ENCODE data around the gene MAP2K2.
A peak's percentile ranks its signal among the peaks of the same experiment; 100 is the strongest.

Gene MAP2K2

DNA sequence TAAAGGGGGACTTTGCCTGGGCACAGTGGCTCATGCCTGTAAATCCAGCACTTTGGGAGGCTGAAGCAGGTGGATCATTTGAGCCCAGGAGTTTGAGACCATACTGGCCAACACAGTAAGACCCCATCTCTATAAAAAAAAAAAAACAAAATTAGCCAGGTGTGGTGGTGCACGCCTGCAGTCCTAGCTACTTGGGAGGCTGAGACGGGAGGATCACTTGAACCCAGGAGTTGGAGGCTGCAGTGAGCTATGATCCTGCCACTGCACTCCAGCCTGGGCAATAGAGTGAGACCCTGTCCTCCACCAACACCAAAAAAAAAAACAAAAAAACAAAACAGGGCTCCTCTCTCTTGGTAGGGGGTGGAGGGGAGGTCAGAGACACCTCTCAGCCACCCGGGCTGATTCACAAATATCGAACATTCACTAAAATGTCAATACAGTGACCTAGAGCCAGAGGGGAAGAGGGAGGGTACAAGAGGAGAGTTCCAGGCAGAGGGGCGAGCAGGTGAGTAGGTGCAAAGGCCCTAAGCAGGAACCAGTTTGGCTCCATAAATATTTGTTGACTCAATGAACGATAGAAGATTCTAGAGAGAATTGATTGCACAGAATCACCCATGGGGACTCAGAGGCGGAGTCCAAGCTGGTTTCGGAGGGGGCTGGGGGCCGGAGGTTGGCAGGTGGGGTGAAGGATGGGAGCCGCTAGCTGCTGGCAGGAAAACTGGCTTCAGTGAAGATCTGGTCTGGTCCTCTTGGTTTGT, 28.5 kb upstream of the MAP2K2 start:
- Histone ChIP-seq H2AFZ (ENCODE audit: low read depth, low read length) (no peak overlapping the region), H3K79me1 (replicated peaks; ENCODE audit: low read length, poor library complexity, severe bottlenecking) (no peaks in the 10 kb centered on the region), H2BK15ac (ENCODE audit: low read depth, poor library complexity, severe bottlenecking) (no peak overlapping the region), H3K14ac (ENCODE audit: low read length in 2 of 2) (no peak overlapping the region), H4K8ac (ENCODE audit: low read length) (no peak overlapping the region), H3K9me3 (ENCODE audit: control insufficient read depth, low read length) (no peaks in the 10 kb centered on the region), H3K9ac (ENCODE audit: low read length) (no peak overlapping the region), H3K4me1 (ENCODE audit: control insufficient read depth, insufficient read depth, low read depth, low read length) (no peaks in the 10 kb centered on the region), H3K27ac (ENCODE audit: low read length, poor library complexity, severe bottlenecking) (no peak overlapping the region), H2BK12ac (ENCODE audit: low read length in 2 of 2) (no peak overlapping the region), H4K91ac (ENCODE audit: low read length) (no peak overlapping the region), H3K18ac (ENCODE audit: low read depth in 1 of 2, low read length in 2 of 2) (no peak overlapping the region), H2AK5ac (ENCODE audit: low read length, severe bottlenecking) (no peak overlapping the region), H3K4ac (ENCODE audit: low read depth in 1 of 2, low read length in 2 of 2) (no peak overlapping the region), H2BK5ac (ENCODE audit: low read depth, low read length, poor library complexity, severe bottlenecking) (no peak overlapping the region), H3K4me3 (ENCODE audit: insufficient read depth in 1 of 2, low read depth in 1 of 2, low read length in 2 of 2) (no peak overlapping the region), H3K36me3 (ENCODE audit: control insufficient read depth in 1 of 2, insufficient read depth in 2 of 2, low read depth in 1 of 2, low read length in 2 of 2) (no peaks in the 10 kb centered on the region), H2BK120ac (ENCODE audit: low read depth, low read length) (no peak overlapping the region), H3K23ac (ENCODE audit: low read length in 2 of 2) (no peak overlapping the region), H3K27me3 (ENCODE audit: control insufficient read depth in 1 of 2, insufficient read depth in 1 of 2, low read length in 2 of 2) (peaks cover 20 to 25% of the 10 kb centered on the region in 2 experiments), H3K4me2 (ENCODE audit: low read length, poor library complexity, severe bottlenecking) (no peak overlapping the region)
- no peak for DNase-seq
- WGBS = 83% methylated on average over 8 of the region's 10 CpGs

DNA sequence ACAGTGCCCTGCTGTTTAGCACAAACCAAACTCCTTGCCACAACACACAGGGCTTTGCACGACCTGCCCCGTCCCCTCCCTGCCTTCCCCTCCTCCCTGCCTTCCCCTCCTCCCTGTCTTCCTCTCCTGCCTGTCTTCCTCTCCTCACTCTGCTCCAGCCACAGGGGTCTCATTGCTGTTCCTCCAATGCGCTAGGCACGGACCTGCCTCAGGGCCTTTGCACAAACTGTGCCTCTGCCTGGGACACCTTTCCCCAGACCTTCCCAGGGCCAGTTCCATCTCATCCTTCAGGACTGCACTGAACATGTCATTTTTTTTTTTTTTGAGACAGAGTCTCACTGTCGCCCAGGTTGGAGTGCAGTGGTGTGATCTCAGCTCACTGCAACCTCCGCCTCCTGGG, 27.7 kb upstream of the MAP2K2 start:
- no peak overlapping the region for H4K8ac ChIP-seq (ENCODE audit: low read length)
- no peaks in the 10 kb centered on the region for H3K4me1 ChIP-seq (ENCODE audit: control insufficient read depth, insufficient read depth, low read depth, low read length)
- no peaks in the 10 kb centered on the region for H3K79me1 ChIP-seq (replicated peaks; ENCODE audit: low read length, poor library complexity, severe bottlenecking)
- peaks cover 14 to 21% of the 10 kb centered on the region in 2 experiments for H3K27me3 ChIP-seq (ENCODE audit: control insufficient read depth in 1 of 2, insufficient read depth in 1 of 2, low read length in 2 of 2)
- no peaks in the 10 kb centered on the region for H3K36me3 ChIP-seq (ENCODE audit: control insufficient read depth in 1 of 2, insufficient read depth in 2 of 2, low read depth in 1 of 2, low read length in 2 of 2)
- H3K4me3 ChIP-seq (ENCODE audit: insufficient read depth in 1 of 2, low read depth in 1 of 2, low read length in 2 of 2) = no peak overlapping the region
- no peaks in the 10 kb centered on the region for H3K9me3 ChIP-seq (ENCODE audit: control insufficient read depth, low read length)
- DNase-seq = no peak
- 63% methylated on average over 5 of the region's 6 CpGs for WGBS
- H3K4me2 ChIP-seq (ENCODE audit: low read length, poor library complexity, severe bottlenecking) = no peak overlapping the region
- H3K18ac ChIP-seq (ENCODE audit: low read depth in 1 of 2, low read length in 2 of 2) = no peak overlapping the region
- H3K4ac ChIP-seq (ENCODE audit: low read depth in 1 of 2, low read length in 2 of 2) = no peak overlapping the region
- H2AK5ac ChIP-seq (ENCODE audit: low read length, severe bottlenecking) = no peak overlapping the region
- no peak overlapping the region for H2BK5ac ChIP-seq (ENCODE audit: low read depth, low read length, poor library complexity, severe bottlenecking)
- H3K23ac ChIP-seq (ENCODE audit: low read length in 2 of 2) = no peak overlapping the region
- no peak overlapping the region for H2BK15ac ChIP-seq (ENCODE audit: low read depth, poor library complexity, severe bottlenecking)
- no peak overlapping the region for H2BK120ac ChIP-seq (ENCODE audit: low read depth, low read length)
- H2BK12ac ChIP-seq (ENCODE audit: low read length in 2 of 2) = no peak overlapping the region
- H4K91ac ChIP-seq (ENCODE audit: low read length) = no peak overlapping the region
- H3K27ac ChIP-seq (ENCODE audit: low read length, poor library complexity, severe bottlenecking) = no peak overlapping the region
- H3K9ac ChIP-seq (ENCODE audit: low read length) = no peak overlapping the region
- no peak overlapping the region for H2AFZ ChIP-seq (ENCODE audit: low read depth, low read length)
- H3K14ac ChIP-seq (ENCODE audit: low read length in 2 of 2) = no peak overlapping the region

DNA sequence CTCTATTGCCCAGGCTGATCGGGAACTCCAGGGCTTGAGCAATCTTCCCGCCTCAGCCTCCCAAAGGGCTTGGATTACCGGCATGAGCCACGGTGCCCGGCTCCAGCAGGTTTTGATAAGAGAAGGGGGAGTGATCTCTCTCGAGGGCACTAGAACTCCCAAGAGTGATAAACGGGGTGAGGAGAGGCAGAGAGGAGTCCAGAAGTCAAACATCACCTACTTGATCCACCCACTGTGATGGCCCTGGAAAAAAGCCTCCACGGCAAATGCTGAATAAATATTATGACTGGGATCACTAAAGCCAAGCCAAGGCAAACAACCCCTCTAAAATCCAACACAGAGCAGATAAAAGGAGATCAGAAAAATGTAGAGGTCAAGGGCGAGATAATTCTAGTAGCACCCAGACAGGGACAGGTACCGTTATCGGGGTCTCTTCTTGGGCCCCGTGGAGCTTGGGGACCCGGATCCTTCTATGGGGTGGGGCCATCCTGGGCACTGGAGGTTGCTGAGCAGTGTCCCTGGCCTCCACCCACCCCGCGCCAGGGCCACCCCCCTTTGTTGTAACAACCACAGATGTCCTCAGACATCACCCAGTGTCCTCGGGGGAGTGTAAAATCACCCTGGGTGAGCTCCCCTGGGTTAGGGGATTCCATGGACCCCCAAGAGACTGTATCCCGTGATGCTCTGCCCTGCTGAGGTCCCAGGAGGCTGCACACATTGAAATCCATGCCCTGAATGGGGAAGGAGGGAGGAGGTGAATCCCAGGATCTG, 25.8 kb upstream of the MAP2K2 start:
- Histone ChIP-seq H2AFZ (ENCODE audit: low read depth, low read length) (no peak overlapping the region), H3K27me3 (ENCODE audit: control insufficient read depth in 1 of 2, insufficient read depth in 1 of 2, low read length in 2 of 2) (peaks cover 9 to 31% of the 10 kb centered on the region in 2 experiments), H3K4me2 (ENCODE audit: low read length, poor library complexity, severe bottlenecking) (no peak overlapping the region), H3K9me3 (ENCODE audit: control insufficient read depth, low read length) (no peaks in the 10 kb centered on the region), H3K27ac (ENCODE audit: low read length, poor library complexity, severe bottlenecking) (no peak overlapping the region), H2BK15ac (ENCODE audit: low read depth, poor library complexity, severe bottlenecking) (peak overlapping the region; percentile 23), H3K4me1 (ENCODE audit: control insufficient read depth, insufficient read depth, low read depth, low read length) (peaks cover 5% of the 10 kb centered on the region), H3K4me3 (ENCODE audit: insufficient read depth in 1 of 2, low read depth in 1 of 2, low read length in 2 of 2) (no peak overlapping the region), H3K9ac (ENCODE audit: low read length) (no peak overlapping the region), H3K79me1 (replicated peaks; ENCODE audit: low read length, poor library complexity, severe bottlenecking) (no peaks in the 10 kb centered on the region), H2BK12ac (ENCODE audit: low read length in 2 of 2) (no peak overlapping the region), H3K14ac (ENCODE audit: low read length in 2 of 2) (no peak overlapping the region), H3K4ac (ENCODE audit: low read depth in 1 of 2, low read length in 2 of 2) (no peak overlapping the region), H4K8ac (ENCODE audit: low read length) (no peak overlapping the region), H3K18ac (ENCODE audit: low read depth in 1 of 2, low read length in 2 of 2) (no peak overlapping the region), H3K36me3 (ENCODE audit: control insufficient read depth in 1 of 2, insufficient read depth in 2 of 2, low read depth in 1 of 2, low read length in 2 of 2) (no peaks in the 10 kb centered on the region), H4K91ac (ENCODE audit: low read length) (no peak overlapping the region), H2BK120ac (ENCODE audit: low read depth, low read length) (no peak overlapping the region), H2AK5ac (ENCODE audit: low read length, severe bottlenecking) (no peak overlapping the region), H2BK5ac (ENCODE audit: low read depth, low read length, poor library complexity, severe bottlenecking) (no peak overlapping the region), H3K23ac (ENCODE audit: low read length in 2 of 2) (no peak overlapping the region)
- no peak for DNase-seq
- WGBS = 88% methylated on average over 15 of the region's 17 CpGs

DNA sequence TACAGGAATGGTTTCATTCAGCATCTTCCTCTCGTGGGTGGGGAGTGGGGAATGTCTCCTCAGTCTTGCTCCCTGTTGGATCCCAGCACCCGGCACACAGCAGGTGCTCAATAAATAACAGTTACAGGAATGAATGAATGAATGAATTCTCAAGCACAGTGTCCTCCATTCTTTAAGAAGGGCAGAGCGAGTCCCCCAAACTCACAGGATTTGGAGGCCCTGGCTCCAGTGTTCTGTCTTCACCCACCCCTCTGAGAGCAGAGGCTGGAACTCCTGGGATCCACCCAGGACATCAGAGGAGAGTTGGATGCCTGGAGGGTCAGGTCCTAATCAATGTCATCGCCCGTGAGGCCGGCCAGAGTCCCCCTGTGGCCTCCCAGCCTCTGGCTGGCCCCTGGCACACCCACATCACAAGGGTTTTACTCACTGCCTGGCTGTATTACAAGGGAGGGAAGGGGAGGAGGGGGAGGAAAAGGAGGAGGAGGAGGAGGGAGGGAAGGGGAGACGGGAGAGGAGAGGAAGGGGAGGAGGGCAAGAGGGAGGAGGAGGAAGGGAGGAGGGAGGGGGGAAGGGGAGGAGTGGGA, 20.8 kb upstream of the MAP2K2 start:
- 28% methylated on average over 6 of the region's 7 CpGs for WGBS
- DNase-seq = peak; percentile 45
- no peak overlapping the region for H3K4ac ChIP-seq (ENCODE audit: low read depth in 1 of 2, low read length in 2 of 2)

More for the DNA sequence above, 20.8 kb upstream of the MAP2K2 start:
- H2AFZ ChIP-seq (ENCODE audit: low read depth, low read length) = no peak overlapping the region
- H3K4me2 ChIP-seq (ENCODE audit: low read length, poor library complexity, severe bottlenecking) = no peak overlapping the region
- no peak overlapping the region for H2BK15ac ChIP-seq (ENCODE audit: low read depth, poor library complexity, severe bottlenecking)
- H3K27me3 ChIP-seq (ENCODE audit: control insufficient read depth in 1 of 2, insufficient read depth in 1 of 2, low read length in 2 of 2) = peaks cover 0 to 26% of the 10 kb centered on the region in 2 experiments
- H3K4me3 ChIP-seq (ENCODE audit: insufficient read depth in 1 of 2, low read depth in 1 of 2, low read length in 2 of 2) = peak overlapping the region in 1 of 2 experiments; percentile 40
- H3K9me3 ChIP-seq (ENCODE audit: control insufficient read depth, low read length) = no peaks in the 10 kb centered on the region
- no peak overlapping the region for H2AK5ac ChIP-seq (ENCODE audit: low read length, severe bottlenecking)
- no peaks in the 10 kb centered on the region for H3K79me1 ChIP-seq (replicated peaks; ENCODE audit: low read length, poor library complexity, severe bottlenecking)
- peaks cover 6% of the 10 kb centered on the region for H3K4me1 ChIP-seq (ENCODE audit: control insufficient read depth, insufficient read depth, low read depth, low read length)
- peak overlapping the region; percentile 34 for H2BK120ac ChIP-seq (ENCODE audit: low read depth, low read length)
- H3K23ac ChIP-seq (ENCODE audit: low read length in 2 of 2) = no peak overlapping the region
- peak overlapping the region; percentile 15 for H4K91ac ChIP-seq (ENCODE audit: low read length)
- H3K9ac ChIP-seq (ENCODE audit: low read length) = peak overlapping the region; percentile 68
- peak overlapping the region; percentile 15 to 54 for H2BK12ac ChIP-seq (ENCODE audit: low read length in 2 of 2)
- no peak overlapping the region for H3K27ac ChIP-seq (ENCODE audit: low read length, poor library complexity, severe bottlenecking)
- no peak overlapping the region for H3K14ac ChIP-seq (ENCODE audit: low read length in 2 of 2)
- peak overlapping the region; percentile 60 for H4K8ac ChIP-seq (ENCODE audit: low read length)
- H2BK5ac ChIP-seq (ENCODE audit: low read depth, low read length, poor library complexity, severe bottlenecking) = no peak overlapping the region
- no peak overlapping the region for H3K18ac ChIP-seq (ENCODE audit: low read depth in 1 of 2, low read length in 2 of 2)
- H3K36me3 ChIP-seq (ENCODE audit: control insufficient read depth in 1 of 2, insufficient read depth in 2 of 2, low read depth in 1 of 2, low read length in 2 of 2) = no peaks in the 10 kb centered on the region
